Neural progenitor cell (in vitro differentiated cells): ENCODE results near the gene LIPG.

Experiments used
- CTCF ChIP-seq: fragments of 200-600 bp; sonication (generic); IDR thresholded peaks from 2 replicates; pipeline ENCODE4 v1.5.1; 2017; ENCODE audit warnings: antibody characterized with exemption, mild to moderate bottlenecking
- EZH2 ChIP-seq: fragments of 200-600 bp; sonication (generic); IDR thresholded peaks from 2 replicates; pipeline ENCODE4 v1.6.1; 2017; ENCODE audit warnings: antibody characterized with exemption, mild to moderate bottlenecking, moderate library complexity
- EZH2phosphoT487 ChIP-seq: fragments of 200-600 bp; sonication (generic); IDR thresholded peaks from 2 replicates; pipeline ENCODE4 v1.6.1; 2017; ENCODE audit warnings: antibody characterized with exemption

GRCh38 chr18:49534846-49535601 lies 26.8 kb upstream of the LIPG start:
- TF ChIP-seq CTCF (no peak), EZH2phosphoT487 (no peak), EZH2 (no peak)
